ENCODE data around the gene ATAD3B.

Gene ATAD3B

GRCh38 chr1:1536019-1536937 lies 64.7 kb downstream of the ATAD3B start:
- DNase-seq = no peak

- DNase-seq = no peak
Measured at GRCh38 chr1:1536938-1537546, 65.5 kb downstream of the ATAD3B start.

GRCh38 chr1:1537626-1538250 lies 66.2 kb downstream of the ATAD3B start:
- DNase-seq = no peak

- no peak for DNase-seq
Measured at GRCh38 chr1:1538334-1538733, 66.8 kb downstream of the ATAD3B start.

GRCh38 chr1:1538989-1539309 lies 67.4 kb downstream of the ATAD3B start:
- no peak for DNase-seq

GRCh38 chr1:1539310-1540089 lies 67.9 kb downstream of the ATAD3B start:
- no peak for DNase-seq

- peak; percentile 55 to 72 for DNase-seq
Measured at GRCh38 chr1:1540090-1540817, 68.7 kb downstream of the ATAD3B start, which contains the start of gene TMEM240. TMEM240 (minus strand) TSS chr1:1540624; CDS start chr1:1540346, 278 bp downstream.

- DNase-seq = no peak
Measured at GRCh38 chr1:1540818-1541628, 69.5 kb downstream of the ATAD3B start.

GRCh38 chr1:1541956-1542765 lies 70.6 kb downstream of the ATAD3B start:
- no peak for DNase-seq

GRCh38 chr1:1542766-1543705 lies 71.5 kb downstream of the ATAD3B start:
- DNase-seq = no peak

- DNase-seq = no peak
Measured at GRCh38 chr1:1543706-1544099, 72.1 kb downstream of the ATAD3B start.

- DNase-seq = no peak
Measured at GRCh38 chr1:1544544-1544943, 73.0 kb downstream of the ATAD3B start.
